GM19455 (cell line): ENCODE results near the gene CD177.
"Not testable (repeated sequence)": the region's sequence is repeated elsewhere in the genome, so short reads cannot be mapped to it uniquely, and the experiment has no call there.

Experiments used
- ATAC-seq: cut with Tn5 transposase; IDR thresholded peaks from one replicate; pipeline ENCODE4 v1.9.1; 2021; ENCODE audit not compliant: unreplicated experiment

Gene CD177, protein sequence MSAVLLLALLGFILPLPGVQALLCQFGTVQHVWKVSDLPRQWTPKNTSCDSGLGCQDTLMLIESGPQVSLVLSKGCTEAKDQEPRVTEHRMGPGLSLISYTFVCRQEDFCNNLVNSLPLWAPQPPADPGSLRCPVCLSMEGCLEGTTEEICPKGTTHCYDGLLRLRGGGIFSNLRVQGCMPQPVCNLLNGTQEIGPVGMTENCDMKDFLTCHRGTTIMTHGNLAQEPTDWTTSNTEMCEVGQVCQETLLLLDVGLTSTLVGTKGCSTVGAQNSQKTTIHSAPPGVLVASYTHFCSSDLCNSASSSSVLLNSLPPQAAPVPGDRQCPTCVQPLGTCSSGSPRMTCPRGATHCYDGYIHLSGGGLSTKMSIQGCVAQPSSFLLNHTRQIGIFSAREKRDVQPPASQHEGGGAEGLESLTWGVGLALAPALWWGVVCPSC

DNA sequence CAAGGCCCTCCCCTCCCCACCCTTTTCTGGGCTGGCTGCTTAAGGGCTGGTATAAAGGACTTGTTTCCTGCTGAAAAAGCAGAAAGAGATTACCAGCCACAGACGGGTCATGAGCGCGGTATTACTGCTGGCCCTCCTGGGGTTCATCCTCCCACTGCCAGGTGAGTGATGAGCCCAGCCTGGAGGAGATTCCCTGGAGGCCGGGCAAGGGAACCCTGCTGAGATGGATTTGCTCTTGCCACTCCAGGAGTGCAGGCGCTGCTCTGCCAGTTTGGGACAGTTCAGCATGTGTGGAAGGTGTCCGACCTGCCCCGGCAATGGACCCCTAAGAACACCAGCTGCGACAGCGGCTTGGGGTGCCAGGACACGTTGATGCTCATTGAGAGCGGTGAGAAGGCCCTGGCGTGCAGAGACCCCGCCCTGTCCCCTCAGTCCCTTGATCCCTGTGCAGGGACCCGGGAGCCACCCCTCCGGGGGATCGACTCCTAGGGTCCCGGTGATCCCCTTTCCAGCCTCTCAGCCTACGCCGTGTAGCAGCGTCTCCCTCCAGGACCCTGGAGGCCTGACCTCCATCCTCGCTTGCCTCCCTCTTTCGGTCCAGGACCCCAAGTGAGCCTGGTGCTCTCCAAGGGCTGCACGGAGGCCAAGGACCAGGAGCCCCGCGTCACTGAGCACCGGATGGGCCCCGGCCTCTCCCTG, at the start of gene CD177:
CD177 (plus strand) TSS at position 81 of the 699 bp plus-strand sequence; CDS start at position 110, 29 bp downstream.
- no peak for ATAC-seq

DNA sequence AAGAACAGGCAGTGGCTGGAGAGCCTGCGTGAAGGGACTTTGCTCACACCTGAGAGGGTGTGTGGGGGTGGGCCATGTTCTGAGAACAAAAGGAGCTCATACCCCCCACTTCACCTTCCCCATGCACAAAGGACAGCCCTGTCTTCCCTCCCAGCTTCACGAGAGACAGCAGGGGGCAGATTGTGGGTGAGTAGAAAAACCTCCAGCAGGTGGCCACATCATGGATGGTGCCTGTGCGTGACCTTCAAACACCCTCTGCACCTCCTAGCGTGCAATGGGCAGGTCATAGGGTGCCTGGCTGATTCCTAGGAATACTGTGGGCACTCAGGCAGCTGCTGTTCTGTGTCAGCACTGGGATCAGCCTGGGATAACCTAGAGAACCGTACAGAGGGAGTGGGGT, 47.8 kb upstream of the CD177 start:
- ATAC-seq: no peak

- no peak for ATAC-seq
Observed at GRCh38 chr19:43306097-43306496, 47.4 kb upstream of the CD177 start.

- no peak for ATAC-seq
Observed at GRCh38 chr19:43308244-43308815, 45.2 kb upstream of the CD177 start.

- ATAC-seq: no peak
Observed at GRCh38 chr19:43309466-43309865, 44.0 kb upstream of the CD177 start.

DNA sequence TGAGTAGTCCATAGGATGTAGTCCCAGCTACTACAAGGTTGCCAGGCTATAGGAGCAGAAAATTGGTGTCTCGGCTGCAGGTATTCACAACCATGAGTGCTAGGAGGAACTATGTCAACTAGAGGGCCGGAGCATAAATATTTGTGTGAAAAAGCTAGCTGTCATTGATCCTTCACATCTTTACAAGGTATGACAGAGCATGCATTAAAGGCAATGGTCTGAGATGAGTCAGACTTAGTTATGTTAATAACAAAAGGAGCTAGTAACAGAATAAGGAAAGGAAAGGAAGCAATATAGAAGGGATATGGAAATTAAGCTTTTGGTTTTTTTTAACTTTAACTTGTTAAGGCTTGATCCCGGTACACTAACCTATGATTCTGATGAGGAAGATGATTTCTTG, 43.3 kb upstream of the CD177 start:
- ATAC-seq: no peak

- no peak for ATAC-seq
Observed at GRCh38 chr19:43311256-43311655, 42.2 kb upstream of the CD177 start.

DNA sequence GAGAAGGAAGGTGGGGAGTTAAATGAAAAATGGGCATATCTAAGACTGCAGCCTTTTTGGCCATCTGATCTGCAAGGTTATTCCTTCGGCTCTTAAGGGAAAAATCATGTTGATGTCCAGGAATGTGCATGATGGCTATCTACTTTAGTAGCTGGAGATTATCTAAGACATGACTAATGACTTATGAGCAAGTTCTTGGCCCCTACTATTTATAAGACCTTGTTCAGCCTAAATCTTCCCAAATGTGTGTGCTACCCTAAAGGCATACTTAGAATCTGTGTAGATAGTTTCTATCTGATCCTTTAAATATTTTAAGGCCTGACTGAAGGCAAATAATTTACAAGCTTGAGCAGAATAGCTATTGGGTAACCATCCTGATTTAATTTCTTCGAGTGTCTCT, 41.8 kb upstream of the CD177 start:
- no peak for ATAC-seq

DNA sequence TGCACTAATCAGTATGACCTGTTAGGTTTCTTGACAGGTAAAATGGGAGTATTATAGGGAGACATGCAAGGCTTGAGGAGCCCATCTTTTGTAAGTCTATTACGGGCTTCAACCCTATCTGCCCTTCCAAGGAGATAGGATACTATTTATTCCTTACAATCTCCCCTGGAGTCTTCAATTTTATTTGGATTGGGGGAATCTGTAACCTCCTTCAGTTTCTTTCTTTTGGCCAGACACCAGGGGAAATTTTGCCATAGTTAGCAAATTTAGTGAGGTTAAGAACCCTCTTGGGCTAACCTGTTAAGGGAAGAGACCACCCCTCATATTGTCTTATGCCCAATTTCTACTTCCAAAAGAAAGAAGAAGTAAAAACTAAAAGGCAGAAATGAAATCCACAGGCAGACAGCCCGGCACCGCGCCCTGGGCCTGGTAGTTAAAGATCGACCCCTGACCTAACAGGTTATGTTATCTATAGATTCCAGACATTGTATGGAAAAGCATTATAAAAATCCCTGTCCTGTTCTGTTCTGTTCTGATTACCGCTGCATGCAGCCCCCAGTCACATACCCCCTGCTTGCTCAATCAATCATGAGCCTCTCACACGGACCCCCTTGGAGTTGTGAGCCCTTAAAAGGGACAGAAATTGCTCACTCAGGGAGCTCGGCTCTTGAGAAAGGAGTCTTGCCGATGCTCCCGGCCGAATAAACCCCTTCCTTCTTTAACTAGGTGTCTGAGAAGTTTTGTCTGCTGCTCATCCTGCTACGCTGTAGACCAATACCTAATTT, 39.6 kb upstream of the CD177 start:
- no peak for ATAC-seq

DNA sequence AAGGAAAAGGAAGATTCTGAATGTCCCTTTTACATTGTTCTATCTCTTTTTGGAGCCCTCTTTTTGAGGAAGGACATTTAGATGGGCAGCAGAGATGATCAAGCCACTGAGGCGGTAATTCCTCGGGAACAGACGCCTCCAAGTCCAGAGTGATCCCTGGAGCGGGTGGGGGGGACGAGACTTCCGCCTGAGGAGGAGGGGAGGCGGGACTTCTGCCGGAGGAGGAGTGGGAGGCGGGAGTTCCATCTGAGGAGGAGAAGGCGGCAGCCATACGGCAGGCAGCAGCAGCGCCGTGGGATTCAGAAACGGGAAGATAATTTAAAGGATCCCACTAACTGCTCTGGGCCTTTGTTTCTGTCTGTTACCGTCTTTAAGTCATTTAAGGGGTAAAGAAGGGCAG, 37.6 kb upstream of the CD177 start:
- ATAC-seq: no peak

DNA sequence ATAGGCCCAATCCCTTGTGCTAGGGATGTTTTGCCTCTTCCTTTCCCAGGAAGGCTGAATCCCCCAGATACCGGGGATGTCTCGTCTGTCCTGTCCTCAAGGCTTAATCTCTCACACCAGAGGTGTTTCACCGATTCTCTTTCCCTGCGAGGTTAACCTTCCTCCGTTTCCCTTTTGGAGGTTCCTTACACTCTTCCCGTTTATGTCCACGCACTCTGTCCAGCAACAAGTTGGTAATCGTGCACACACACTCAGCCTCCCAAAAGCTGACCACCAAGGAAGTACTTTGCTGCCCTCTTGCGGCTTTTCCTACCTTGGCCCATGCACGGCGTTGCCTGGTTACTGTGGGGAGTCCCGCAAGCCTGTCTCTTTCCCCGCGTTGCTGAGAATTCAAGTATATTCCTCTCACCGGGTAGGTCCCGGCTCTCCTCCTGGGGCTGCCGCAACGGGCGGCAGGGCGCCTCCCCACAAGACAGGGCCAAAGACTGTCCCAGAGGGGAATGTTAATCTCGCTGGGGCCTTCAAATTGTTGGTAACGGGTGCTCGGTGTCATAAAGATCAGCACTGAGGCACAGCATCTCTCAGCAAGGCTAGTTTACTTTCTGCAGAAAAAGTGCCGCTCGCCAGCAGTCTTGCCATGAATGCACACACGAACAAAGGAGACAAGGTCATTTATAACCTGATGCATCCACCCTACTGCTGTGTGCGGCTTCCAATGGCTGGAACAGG, 36.7 kb upstream of the CD177 start:
- ATAC-seq: no peak

DNA sequence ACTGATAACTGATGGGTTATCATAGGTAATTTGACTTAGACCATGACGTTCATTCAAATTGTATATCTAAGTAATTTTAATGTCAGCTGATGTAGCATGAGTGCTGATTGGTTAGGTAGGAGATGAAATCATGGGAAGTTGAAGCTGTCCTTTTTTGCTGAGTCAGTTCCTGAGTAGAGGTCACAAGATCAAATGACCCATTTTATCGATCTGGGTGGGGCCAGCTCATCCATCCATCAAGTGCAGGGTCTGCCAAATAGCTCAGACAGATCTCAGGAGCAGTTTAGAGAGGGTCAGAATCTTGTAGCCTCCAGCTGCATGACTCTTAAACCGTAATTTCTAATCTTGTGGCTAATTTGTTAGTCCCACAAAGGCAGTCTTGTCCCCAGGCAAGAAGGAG, 35.3 kb upstream of the CD177 start:
- ATAC-seq: no peak

- no peak for ATAC-seq
Observed at GRCh38 chr19:43318796-43319314, 34.6 kb upstream of the CD177 start.

DNA sequence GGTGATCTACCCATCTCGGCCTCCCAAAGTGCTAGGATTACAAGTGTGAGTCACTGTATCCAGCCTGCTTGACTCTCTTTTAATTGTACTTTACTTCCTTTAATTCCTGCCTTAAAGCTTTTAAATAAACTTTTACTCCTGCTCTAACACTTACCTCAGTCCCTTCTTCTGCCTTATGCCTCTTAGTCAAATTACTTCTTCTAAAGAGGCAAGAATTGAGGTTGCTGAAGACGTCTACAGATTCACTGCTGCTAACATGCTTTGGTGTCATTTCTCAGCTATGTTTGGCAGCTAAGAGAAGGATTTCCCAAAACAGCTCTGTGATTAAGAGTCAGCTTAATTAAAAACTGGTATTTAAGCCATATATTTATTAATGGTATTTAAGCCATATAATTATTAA, 32.9 kb upstream of the CD177 start:
- ATAC-seq: no peak

DNA sequence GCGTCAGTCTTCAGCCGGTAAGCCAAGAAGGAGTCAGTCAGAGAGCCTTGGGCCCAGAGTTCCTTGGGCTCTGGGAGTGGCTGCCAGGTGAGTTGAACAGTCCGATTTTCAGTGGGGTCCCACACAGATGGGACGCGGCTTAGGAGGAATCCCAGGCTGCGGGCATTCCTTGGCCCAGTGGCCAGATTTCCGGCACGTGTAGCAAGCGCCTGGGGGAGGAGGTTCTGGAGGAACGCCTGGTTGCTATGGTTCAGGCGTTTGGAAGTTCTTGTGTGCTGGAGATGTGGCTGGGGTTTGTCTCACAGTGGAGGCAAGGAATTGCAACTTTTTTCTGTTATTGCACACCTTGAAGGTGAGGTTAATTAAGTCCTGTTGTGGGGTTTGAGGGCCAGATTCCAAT, 26.7 kb upstream of the CD177 start:
- ATAC-seq: not testable (repeated sequence)

DNA sequence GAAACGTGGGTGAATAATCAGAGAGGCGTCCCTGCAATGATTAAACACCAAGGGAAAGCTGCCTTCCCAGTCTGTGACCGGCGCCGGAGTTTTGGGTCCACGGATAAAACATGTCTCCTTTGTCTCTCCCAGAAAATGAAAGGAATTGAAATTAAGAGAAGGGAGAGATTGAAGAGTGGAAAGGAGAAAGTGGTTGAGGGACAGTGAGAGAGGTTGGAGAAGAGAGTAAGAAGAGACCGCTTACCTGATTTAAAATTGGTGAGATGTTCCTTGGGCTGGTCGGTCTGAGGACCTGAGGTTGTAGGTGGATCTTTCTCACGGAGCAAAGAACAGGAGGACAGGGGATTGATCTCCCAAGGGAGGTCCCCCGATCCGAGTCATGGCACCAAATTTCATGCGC, 24.9 kb upstream of the CD177 start:
- not testable (repeated sequence) for ATAC-seq

DNA sequence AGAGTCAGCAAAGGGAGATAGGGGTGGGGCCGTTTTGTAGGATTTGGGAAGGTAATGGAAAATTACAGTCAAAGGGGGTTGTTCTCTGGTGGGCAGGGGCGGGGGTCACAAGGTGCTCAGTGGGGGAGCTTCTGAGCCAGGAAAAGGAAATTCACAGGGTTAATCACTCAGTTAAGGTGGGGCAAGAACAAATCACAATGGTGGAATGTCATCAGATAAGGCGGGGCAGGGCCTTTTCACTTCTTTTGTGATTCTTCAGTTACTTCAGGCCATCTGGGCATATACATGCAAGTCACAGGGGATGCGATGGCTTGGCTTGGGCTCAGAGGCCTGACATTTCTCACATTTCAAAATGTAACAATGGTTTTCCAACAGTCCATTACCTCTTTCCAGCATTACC, 24.4 kb upstream of the CD177 start:
- not testable (repeated sequence) for ATAC-seq

DNA sequence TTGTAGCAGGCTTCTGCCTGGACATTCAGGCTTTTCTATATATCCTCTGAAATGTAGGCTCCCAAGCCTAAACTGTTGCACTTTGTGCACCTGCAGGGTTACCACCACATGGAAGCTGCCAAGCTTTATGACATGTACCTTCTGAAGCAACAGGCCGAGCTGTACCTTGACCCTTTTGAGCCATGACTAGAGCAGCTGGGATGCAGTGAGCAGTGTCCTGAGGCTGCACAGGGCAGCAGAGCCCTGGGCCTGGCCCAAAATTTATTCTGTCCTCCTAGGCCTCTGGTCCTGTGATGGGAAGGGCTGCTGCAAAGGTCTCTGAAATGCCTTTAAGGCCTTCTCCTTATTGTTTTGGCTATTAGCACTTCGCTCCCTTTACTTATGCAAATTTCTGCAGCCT, 23.5 kb upstream of the CD177 start:
- no peak for ATAC-seq

DNA sequence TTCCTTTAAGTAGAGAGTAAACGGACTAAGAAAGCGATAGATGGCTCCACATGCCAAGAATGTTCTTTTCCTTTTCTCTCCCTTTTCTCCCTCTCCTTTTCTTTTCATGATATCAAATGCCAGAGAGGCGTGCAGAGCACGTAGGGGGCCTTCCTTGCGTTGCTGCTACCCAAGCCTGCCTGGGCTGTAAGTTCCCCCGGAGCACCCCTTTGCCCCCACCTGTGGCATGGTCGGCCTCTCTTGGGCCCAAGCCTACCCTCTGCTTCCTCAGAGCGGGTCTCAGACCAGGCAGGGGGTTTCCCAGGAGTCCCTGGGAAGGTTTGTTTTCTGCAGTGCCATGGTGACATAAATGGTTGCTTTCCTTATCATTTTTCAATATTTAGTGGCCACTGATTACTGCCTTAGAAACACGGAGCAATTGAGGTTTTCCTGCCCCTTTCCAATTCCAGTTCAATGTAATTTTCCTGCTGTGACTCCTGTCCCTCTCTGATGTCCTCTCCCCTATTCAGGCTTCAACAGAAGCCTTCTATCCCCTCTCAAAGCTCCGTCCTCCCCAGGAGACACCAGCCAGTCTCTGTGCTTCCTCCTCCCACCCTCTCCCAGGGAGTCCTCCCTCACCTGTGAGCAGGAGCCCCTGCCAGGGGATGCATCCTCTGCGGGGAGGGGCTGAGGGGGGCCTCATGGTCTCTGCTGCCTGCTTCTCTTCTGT, 22.6 kb upstream of the CD177 start:
- no peak for ATAC-seq
